Measurements from ENCODE around the gene CCP110. TPM values are rescaled to one million over a fixed set of nuclear protein-coding genes. Genes with fewer than 3 reads are reported as not detected.

Gene CCP110
- total RNA-seq, 4 donors from 2014 or later: 14.0 to 16.1 (median 15.1) TPM

DNA sequence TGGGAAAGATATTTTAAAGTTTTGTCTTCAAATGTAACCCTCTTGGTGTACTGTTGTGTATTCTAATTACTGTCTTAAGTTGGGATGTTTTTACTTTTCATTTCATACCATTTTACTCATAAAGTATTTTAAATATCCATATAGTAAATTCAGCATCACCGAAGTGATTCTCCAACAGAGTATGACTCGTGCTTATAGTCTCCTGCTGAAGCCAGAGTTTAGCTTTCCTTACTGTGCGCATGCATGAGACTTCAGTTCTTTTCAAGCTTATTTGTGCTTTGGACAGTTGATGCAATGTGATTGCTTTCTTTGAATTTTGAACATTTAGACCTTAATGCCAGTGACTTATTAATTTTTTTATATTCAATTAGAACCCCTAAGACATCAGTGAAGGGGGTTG lies 24.4 kb downstream of the CCP110 start:
- no peaks in the 10 kb centered on the region for H3K27me3 ChIP-seq
- DNase-seq (ENCODE audit: extremely low spot score): no peak
- TF ChIP-seq, protein P1, sequence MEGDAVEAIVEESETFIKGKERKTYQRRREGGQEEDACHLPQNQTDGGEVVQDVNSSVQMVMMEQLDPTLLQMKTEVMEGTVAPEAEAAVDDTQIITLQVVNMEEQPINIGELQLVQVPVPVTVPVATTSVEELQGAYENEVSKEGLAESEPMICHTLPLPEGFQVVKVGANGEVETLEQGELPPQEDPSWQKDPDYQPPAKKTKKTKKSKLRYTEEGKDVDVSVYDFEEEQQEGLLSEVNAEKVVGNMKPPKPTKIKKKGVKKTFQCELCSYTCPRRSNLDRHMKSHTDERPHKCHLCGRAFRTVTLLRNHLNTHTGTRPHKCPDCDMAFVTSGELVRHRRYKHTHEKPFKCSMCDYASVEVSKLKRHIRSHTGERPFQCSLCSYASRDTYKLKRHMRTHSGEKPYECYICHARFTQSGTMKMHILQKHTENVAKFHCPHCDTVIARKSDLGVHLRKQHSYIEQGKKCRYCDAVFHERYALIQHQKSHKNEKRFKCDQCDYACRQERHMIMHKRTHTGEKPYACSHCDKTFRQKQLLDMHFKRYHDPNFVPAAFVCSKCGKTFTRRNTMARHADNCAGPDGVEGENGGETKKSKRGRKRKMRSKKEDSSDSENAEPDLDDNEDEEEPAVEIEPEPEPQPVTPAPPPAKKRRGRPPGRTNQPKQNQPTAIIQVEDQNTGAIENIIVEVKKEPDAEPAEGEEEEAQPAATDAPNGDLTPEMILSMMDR (IDR thresholded peaks at IDR 0.05): no peak
- no peak for TF ChIP-seq POLR2A (IDR thresholded peaks at IDR 0.05; ENCODE audit: low read depth)
- TF ChIP-seq POLR2AphosphoS5 (IDR thresholded peaks at IDR 0.05): no peak
- TF ChIP-seq EP300 (IDR thresholded peaks at IDR 0.05): no peak
- peaks cover 25 to 85% (median 56%) of the 10 kb centered on the region in 4 donors for H3K36me3 ChIP-seq
- intact Hi-C loops (cut with DNase I): no loop called here
- H3K27ac ChIP-seq (replicated peaks in 1 of 4): no peak overlapping the region
- no peak overlapping the region for H3K4me3 ChIP-seq
- no peaks in the 10 kb centered on the region for H3K4me1 ChIP-seq
- whole genome bisulfite sequencing: 99% methylated on average over 3 of the region's 3 CpGs
- no peaks in the 10 kb centered on the region for H3K9me3 ChIP-seq

DNA sequence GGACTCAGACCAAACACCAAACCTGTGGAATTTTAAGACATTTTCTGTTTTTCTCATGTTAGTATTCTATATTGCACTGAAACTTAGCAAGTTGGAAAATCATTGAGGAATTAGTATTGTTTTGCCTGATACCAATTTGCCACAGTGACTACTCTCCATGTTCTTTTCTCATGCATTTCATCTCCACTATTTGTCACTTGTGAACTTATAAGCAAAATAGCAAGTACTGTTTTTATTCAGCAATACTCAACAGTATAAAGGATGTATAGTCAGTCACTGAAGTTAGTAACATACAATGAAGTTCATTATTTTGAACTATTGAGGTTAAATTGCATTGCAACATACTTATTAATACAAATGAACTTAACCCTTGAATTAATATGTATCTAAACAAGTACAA lies 25.9 kb downstream of the CCP110 start:
- intact Hi-C loops (cut with DNase I): loop anchor here (10.0 kb wide), 1 partner anchor 165 kb away; the partner anchor contains the start of genes IQCK and KNOP1

DNA sequence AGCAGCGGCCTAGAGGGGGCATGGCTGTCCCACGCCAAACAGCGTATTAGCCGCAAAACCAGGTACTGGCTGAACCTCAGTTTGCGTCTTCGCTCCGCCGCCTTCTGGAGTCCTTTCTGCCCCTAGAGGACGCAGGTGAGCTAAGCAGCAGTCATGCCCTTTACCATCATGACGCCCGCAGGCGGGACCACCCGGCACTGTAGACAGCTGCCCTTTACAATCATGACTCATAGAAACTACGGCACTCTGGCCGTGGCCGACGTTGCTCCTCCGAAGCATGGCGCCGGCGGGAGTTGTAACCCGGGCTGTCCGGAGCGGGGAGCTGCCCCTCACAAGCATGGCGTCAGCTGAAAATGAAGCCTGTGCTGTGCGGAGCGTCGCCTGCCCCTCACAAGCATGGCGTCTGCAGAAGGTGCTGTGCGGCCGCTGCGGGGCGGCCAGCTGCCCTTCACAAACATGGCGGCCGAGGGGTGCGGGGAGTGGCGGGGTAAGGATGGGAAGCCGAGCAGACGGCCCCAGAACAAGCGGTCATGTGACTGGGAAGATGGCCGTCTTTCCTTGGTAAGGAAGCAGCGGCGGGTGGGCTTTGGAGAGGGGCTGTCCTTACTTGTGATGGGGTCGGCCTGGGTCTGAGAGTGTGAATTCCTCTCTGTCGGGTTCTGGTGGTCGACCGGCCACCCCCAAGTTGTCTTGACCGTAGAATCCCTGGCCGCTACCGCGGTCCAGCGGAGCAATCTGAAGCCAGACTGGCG lies 31.6 kb downstream of the CCP110 start, which contains the start of gene VPS35L:
VPS35L (plus strand) TSS at position 518 of the 752 bp plus-strand sequence; CDS start at position 545, 27 bp downstream.
- WGBS: 0% methylated on average over 18 of the region's 53 CpGs
- DNase-seq (ENCODE audit: extremely low spot score): peak; percentile 99
- TF ChIP-seq POLR2A (IDR thresholded peaks at IDR 0.05; ENCODE audit: low read depth): no peak
- TF ChIP-seq EP300 (IDR thresholded peaks at IDR 0.05): no peak
- peak; percentile 76 to 85 for TF ChIP-seq POLR2AphosphoS5 (IDR thresholded peaks at IDR 0.05)
- TF ChIP-seq, protein P1 (IDR thresholded peaks at IDR 0.05): peak; percentile 65 to 74 (median 70)
- intact Hi-C loops (cut with DNase I): loop anchor here (5.0 to 10.0 kb wide), 2 partner anchors 37 to 159 kb away; partner anchors contain the start of genes IQCK and KNOP1
- H3K4me3 ChIP-seq: peak within 1 kb of the TSS; percentile 78 to 93 (median 90)
- peaks cover 5 to 32% (median 23%) of the 10 kb centered on the region in 4 donors for H3K4me1 ChIP-seq
- peak within 1 kb of the TSS; percentile 86 to 89 (median 88) for H3K27ac ChIP-seq (replicated peaks in 1 of 4)
- H3K36me3 ChIP-seq: peaks cover 0 to 23% (median 4%) of the 10 kb centered on the region in 4 donors
- no peaks in the 10 kb centered on the region for H3K9me3 ChIP-seq
- H3K27me3 ChIP-seq: no peaks in the 10 kb centered on the region

More for the DNA sequence above, 25.9 kb downstream of the CCP110 start:
- no peak overlapping the region for H3K4me3 ChIP-seq
- H3K27ac ChIP-seq (replicated peaks in 1 of 4): no peak overlapping the region
- DNase-seq (ENCODE audit: extremely low spot score): no peak
- H3K9me3 ChIP-seq: no peaks in the 10 kb centered on the region
- TF ChIP-seq, protein P1 (IDR thresholded peaks at IDR 0.05): no peak
- TF ChIP-seq POLR2AphosphoS5 (IDR thresholded peaks at IDR 0.05): no peak
- no peak for TF ChIP-seq POLR2A (IDR thresholded peaks at IDR 0.05; ENCODE audit: low read depth)
- TF ChIP-seq EP300 (IDR thresholded peaks at IDR 0.05): no peak
- H3K4me1 ChIP-seq: peaks cover 0 to 7% (median 5%) of the 10 kb centered on the region in 4 donors
- H3K36me3 ChIP-seq: peaks cover 11 to 76% (median 42%) of the 10 kb centered on the region in 4 donors
- no peaks in the 10 kb centered on the region for H3K27me3 ChIP-seq

DNA sequence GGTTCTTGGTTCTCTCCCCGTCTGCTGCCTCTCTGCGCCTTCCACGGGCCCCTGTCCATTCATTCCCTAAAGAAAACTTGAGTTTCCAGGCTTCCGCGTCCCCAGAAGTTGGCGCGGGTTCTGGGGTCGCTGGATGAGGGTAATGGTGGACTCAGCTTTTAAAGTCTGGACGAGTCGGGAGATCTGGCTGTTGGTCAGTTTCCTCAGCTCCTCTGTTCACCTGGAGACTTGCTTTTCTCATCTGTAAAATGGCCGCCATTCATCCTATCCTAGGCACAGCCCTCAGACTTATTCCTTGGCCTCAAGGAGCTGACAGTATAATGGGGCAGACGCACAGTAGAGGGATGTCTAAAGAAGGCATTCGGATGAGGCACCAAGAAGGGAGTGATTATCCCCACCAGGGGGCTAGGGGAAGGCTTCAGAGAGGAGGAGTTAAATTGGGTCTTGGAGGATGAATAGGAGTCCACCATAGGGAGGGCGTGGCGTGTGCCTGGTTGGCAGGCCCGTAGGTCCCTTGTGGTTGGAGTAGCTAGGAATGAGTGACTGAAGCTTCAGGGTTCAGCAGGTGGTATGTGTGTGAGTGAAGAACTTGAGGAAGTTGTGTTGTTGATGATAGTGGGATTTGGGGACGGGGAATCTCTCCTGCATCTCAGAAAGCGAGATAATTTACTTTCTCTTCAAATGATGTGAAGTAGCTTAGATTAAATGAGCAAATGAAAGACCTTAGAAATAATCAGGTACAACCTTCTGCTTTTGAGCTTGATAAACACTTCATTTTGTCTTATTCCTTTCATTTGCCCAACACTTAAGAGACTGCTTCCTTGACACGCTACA lies 32.4 kb downstream of the CCP110 start:
- intact Hi-C loops (cut with DNase I): loop anchor here (5.0 to 10.0 kb wide), 2 partner anchors 36 to 159 kb away; partner anchors contain the start of genes IQCK and KNOP1
- Histone ChIP-seq H3K27me3 (no peaks in the 10 kb centered on the region), H3K36me3 (peaks cover 0 to 17% (median 4%) of the 10 kb centered on the region in 4 donors), H3K4me1 (peaks cover 5 to 32% (median 23%) of the 10 kb centered on the region in 4 donors), H3K9me3 (no peaks in the 10 kb centered on the region), H3K27ac (replicated peaks in 1 of 4) (peak overlapping the region; percentile 86 to 89 (median 88)), H3K4me3 (peak overlapping the region; percentile 78 to 93 (median 90))
- TF ChIP-seq POLR2A (IDR thresholded peaks at IDR 0.05; ENCODE audit: low read depth) (no peak), POLR2AphosphoS5 (IDR thresholded peaks at IDR 0.05) (no peak), EP300 (IDR thresholded peaks at IDR 0.05) (no peak)
- TF ChIP-seq, protein P1 (IDR thresholded peaks at IDR 0.05): no peak
- WGBS: 32% methylated on average over 19 of the region's 19 CpGs
- no peak for DNase-seq (ENCODE audit: extremely low spot score)
